ENCODE data around the gene LMAN1L.
"Not testable (repeated sequence)": the region's sequence is repeated elsewhere in the genome, so short reads cannot be mapped to it uniquely, and the experiment has no call there.

The LMAN1L gene

GRCh38 chr15:74782259-74783071, 30.2 kb upstream of the LMAN1L start:
- peak; percentile 50 for DNase-seq

DNA sequence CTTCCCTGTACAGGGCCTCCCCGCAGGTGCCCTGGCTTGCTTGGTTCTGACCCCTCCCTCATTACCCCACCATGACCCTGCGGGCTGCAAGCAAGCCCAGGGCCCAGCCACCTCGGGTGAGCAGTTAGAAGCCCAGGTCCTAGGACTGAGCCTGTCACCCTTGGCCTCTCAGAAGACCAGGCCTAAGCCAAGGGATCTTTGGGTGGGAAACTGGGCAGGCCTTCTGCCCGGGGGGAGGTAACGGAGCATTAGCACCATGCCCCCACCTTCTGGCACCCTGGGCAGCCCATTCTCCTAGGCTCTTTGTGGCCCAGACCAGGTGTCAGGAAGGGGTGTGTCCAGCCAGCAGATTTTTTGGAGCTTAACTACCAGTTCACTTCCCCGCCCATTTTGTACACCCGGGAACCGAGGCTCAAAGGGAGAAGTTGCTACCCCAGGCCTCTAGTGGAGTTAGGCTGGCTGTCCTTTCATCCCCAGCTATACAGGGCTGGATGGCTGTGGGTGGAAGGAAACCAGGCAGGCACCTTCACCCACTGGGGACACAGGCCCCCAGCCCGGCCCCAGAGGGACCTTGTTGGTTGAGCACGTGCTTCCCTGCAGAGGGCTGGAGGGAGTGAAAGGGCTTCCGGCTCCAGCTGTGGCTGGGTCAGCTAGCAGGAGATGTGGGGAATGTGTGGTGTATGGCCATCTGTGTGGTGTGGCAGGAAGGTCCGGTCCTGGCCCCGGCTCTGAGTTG, 29.4 kb upstream of the LMAN1L start:
- DNase-seq = no peak

DNA sequence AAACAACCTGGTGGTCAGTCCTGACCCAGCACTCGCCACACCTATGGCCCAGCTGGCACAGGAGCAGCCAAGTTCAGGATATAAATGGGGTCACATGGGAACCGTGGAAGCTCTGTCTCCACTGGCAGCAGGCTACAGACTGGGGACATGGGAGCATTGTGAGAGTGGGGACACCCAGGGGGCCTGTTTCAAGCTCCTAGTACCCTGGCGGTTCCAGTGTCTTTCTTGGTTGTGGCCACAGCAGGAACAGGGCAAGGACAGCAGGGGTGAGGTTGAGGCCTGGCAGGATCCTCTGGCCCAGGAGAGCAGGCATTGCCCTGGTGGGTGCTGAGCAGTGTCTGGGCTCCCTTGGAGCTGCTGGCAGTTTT, 28.8 kb upstream of the LMAN1L start:
- DNase-seq = no peak

DNA sequence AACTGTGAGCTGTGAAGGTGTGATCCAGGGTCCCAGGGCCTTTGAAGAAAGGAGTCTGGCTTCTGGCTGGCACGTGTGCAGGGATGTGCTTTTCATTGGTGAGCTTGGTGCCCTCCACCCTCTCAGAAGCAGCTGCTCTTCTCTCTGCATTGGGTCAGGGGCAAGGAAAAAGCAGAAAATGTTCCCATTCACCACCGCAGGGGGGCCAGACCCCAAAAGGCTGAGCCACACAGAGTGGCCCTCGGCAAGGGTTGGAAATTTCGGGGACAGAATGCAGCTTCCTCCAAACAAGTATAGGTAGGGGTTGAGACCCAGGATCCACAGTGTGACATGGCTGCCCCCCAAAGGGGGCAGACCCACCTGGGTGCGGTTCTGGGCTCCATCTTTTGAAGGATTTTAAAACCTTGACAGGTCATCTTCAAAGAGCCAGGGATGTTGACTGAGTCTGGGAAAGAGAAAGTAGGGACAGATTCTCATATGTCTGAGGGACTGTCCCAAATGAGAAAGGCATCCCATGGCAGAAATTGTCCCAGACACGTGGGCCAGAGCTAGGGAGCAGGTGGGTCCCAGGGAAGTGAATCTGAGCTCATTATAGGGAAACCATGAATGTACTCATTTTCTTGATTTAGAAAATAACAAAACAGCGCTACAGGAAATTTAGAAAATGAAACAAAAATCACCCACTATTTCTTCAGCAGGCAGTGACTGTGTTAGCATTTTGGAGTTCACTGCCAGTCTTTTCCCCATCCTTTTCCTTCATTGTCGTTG, 28.0 kb upstream of the LMAN1L start:
- DNase-seq = no peak

GRCh38 chr15:74785194-74786032, 27.2 kb upstream of the LMAN1L start:
- DNase-seq = no peak

DNA sequence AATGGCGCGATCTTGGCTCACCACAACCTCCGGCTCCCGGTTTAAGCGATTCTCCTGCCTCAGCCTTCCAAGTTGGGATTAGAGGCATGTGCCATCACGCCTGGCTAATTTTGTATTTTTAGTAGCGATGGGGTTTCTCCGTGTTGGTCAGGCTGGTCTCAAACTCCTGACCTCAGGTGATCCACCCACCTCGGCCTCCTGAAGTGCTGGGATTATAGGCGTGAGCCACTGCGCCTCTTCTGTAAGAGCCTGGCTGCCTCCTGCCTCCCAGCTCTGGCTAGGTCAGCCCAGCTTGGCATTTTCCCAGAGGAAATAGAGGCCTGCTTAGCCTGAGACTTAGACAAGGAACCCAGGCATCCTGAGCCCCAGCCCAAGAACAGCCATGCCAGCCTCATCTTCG, 26.6 kb upstream of the LMAN1L start:
- not testable (repeated sequence) for DNase-seq

DNA sequence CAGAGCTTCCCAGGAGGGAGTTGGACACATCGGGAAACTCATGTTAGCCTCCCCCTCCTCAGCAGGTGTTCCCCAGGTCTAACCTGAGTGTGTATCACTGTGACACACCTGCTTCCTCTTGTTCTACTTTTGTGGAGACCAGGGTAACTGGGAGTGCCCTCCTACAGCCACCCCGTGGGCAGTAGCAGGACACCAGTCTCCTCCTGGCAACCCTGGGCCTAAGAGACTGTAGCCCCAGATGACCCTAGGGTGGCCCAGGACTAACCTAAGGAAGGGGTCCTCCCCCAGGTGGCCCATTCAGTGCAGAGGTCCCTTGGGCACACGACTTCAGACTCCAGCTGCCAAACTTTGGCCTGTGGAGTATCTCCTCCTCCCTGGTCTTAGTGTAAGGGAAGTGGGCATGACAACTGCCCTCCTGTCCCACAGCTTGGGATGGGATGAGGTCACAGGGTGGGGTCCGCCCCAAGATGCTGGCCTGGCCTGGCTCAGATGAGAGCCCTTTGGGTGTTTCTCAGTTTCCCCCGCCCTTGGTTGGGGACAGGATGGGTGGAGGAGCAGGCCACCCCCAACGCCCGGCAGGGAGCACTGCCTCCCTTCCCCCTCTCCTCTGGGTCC, 26.0 kb upstream of the LMAN1L start:
- DNase-seq = no peak

DNA sequence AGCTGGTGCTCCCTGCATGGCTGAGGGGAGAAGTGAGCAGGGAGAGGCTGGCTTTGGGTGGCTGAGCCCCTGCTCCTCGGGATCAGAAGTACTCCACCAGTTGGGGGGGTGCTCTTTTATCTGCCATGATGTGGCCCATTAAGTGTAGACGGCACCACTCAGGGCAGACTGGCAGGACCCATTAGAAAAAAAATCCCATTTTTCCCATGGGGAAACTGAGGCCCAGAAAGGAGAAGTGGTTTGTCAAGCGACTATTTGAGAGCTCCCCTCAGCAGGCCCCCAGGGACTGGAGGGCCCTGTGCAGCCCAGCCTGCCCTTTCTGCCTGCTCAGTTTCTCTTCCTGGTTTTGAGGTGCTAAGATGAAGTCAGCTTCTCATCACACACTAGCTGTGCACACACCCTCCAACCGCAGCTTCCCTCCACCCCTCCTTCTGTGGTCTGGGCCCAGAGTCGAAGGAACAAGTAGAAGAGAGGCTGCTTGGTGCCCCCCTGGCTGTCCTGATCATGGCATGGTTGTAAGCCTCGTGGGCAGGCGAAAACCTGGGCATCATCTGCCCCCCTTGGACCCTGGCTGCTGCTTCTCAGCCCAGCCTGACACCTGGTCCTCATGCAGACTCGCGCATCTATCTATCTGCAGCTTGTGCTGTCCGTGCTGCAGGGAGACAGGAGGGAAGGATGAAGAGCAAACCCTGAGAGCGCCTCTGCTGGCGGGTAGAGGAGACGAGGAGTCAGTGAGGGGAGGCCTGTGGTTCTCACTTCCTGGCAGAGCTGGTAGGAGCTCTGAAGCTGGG, 25.2 kb upstream of the LMAN1L start:
- DNase-seq = peak; percentile 75

- DNase-seq = no peak
Measured at GRCh38 chr15:74788042-74788682, 24.5 kb upstream of the LMAN1L start.

DNA sequence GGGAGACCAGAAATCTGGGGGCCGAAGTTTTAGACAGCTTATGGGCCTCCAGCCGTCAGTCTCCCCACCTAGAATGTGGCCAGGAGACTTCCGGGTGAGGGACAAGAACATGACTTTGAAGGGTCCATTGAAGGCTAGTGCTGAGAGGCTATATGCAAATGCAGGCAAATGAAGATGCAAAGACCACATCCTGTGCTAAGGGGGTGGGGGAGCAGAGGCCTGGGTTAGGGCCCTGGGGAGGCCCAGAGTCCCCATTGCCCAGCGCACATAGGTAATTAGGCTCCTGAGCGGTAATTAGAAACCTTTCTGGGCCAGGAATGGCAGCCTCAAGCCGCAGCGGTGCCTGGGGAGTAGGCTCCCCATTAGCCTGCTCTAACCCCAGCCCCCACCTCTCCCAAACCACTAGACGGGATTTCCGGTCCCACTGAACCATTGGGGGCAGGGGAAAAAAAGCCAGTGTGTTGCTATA, 23.9 kb upstream of the LMAN1L start:
- no peak for DNase-seq

GRCh38 chr15:74789171-74789631, 23.4 kb upstream of the LMAN1L start:
- DNase-seq = no peak

DNA sequence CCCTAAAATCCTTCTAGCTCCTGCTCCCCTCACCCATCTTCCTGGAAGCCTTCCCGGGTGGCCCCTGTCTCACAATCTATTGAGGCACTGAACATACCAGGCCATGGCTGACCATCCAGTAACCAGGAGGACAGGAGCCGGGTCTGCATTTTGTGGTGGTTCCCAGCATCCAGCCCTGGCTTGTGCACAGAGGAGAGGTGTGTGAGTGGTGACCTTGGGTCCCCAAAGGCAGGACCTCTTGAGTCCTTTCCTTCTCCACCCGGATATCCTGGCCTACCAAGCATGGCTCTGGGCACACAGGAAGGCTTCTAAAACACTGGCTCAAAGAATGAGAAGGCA, 22.9 kb upstream of the LMAN1L start:
- DNase-seq = no peak

DNA sequence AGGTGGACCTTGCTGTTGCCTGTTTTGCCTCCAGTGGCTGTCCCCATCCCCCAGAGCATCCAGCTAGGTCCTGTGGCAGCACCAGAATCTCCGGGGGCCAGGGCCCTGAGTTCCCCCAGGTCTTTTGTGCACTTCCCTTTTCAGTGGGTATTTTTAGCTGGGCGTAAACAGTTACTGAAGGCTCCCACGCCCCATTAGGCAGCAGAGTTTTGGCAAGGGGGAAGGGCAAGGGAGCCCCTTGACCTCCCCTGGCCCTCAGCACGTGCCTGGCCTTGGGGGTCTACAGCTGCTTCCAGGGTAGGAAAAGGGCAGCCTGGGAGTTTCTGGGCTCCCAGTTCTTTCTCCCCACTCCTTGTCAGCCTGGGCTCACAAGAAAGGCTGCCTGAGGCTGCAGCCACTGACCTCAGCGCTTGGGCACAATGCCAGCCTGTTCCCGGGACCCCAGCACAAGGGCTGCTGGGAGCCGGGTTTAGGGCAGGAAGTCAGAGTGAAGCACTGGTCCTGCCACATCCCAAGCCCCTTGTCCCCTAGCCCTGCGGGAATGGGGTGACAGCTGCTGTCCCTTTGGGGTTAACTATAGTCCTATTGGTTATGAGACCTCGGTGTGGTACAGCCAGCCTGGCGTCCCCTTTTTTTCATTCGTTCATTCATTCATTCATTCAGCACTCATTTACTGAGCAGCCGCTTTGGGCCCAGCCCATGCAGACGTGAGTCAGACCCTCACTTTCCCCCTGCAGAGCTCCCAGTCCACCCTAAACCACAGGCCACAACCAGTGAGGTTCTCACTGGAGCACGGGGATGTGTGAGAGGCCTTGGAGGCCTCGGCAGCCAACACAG, 22.3 kb upstream of the LMAN1L start:
- DNase-seq = peak; percentile 84

- DNase-seq = no peak
Measured at GRCh38 chr15:74791007-74791406, 21.6 kb upstream of the LMAN1L start.

- no peak for DNase-seq
Measured at GRCh38 chr15:74791667-74792066, 21.0 kb upstream of the LMAN1L start.

DNA sequence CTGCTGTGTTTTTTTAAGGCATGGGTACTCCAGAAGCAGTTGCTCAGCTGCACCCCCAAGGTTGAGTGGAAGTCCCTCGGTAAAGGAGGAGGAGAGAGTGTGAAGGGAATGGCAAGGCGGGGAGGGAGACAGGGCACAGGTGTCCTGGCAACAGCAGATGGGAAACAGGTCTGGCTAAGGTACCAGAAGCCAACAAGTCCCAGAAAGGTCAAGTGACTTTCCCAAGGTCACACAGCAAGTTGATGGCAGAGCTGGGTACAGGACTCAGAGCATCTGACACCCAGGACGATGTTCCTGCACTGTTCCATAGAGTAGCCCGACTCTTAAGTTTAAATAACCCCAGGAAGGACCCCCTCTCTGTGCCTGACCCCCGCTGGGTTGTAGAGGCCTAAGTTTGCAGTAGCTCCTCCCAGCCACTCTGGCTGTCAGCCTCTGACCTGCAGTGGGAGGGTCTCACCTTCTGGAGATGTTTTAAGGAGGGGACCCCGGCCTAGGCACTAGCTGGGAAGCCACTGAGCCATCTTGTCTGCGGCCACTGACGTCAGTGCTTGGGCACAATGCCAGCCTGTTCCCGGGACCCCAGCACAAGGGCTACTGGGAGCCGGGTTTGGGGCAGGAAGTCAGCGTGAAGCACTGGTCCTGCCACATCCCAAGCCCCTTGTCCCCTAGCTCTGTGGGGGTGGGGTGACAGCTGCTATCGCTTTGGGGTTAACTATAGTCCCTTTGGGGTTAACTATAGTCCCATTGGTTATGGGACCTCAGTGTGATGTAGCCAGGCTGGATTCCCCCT, 20.2 kb upstream of the LMAN1L start:
- no peak for DNase-seq

GRCh38 chr15:74793135-74794028, 19.3 kb upstream of the LMAN1L start:
- no peak for DNase-seq

Measured in left hindlimb (tissue), 1 donor.